Measurements from ENCODE around the gene APP.

APP gene

GRCh38 chr21:25905126-25905525, 265.4 kb downstream of the APP start:
- no peak for DNase-seq (ENCODE audit: extremely low spot score)
- ChIA-PET CTCF (interaction anchor here (1.1 kb wide), 1 partner anchor 9 kb away, joined by 4 read pairs; no protein-coding TSS in a partner anchor), POLR2A (no interaction called here)
- TF ChIP-seq CTCF (IDR thresholded peaks at IDR 0.05; ENCODE audit: control extremely low read depth, extremely low read depth, low read depth, missing control alignments): no peak

- POLR2A ChIA-PET: no interaction called here
- no peak for DNase-seq (ENCODE audit: extremely low spot score)
- CTCF ChIA-PET: interaction anchor here (1.6 kb wide), 1 partner anchor 7 kb away, joined by 3 read pairs; no protein-coding TSS in a partner anchor
- TF ChIP-seq CTCF (IDR thresholded peaks at IDR 0.05; ENCODE audit: control extremely low read depth, extremely low read depth, low read depth, missing control alignments): no peak
Observed at GRCh38 chr21:25904044-25904695, 266.4 kb downstream of the APP start.

DNA sequence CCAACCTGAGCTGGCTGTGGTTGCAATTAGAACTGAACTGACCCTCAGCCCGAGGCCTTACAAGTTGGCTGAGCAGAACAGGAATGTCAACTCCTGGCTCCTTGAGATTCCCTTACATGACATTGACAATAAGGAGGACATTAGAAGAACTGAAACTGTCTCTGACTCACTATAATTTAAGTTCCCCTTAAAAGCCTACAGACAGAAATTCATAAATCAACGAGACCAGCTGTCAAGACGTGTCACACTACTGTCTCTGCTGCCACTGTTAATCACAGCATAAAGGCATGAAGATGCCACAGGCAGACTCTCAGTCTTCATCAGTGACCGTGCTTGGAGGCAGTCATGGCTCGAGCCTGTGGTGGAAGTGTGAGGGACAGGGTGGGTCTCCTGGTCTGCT, 267.0 kb downstream of the APP start:
- no peak for TF ChIP-seq CTCF (IDR thresholded peaks at IDR 0.05; ENCODE audit: control extremely low read depth, extremely low read depth, low read depth, missing control alignments)
- ChIA-PET CTCF (interaction anchor here (1.6 kb wide), 1 partner anchor 8 kb away, joined by 3 read pairs; no protein-coding TSS in a partner anchor), POLR2A (no interaction called here)
- DNase-seq (ENCODE audit: extremely low spot score): no peak

DNA sequence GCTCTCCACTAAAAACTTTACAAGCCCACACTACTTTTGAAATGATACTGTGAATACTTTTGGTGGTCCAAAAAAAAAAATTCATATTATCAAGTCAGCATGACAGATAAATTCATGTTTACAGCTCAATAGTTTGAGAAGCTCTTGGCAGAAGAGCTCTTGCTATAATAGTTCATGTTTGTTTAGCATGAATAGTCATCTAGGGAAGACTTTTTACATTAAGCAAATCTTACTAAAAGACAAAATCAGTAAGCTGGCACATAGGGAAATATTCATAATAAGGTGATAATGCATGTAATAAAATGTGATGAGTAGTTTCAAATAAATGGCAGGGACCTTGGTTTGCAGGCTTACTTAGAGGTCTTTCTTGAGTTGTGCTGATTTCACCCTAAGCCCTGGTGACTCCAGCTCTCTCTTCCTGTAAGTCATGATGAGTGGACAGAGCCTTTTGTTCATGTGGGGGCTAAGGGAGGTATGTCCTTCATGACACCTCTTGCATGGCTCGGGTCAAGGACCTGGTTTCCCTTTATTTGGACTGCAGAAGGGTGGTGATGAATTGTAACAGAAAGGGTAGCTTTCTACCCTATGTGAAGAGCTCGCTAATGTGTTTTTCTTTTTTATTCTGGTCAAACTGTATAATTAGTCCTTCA, 269.1 kb downstream of the APP start:
- DNase-seq (ENCODE audit: extremely low spot score): no peak
- TF ChIP-seq CTCF (IDR thresholded peaks at IDR 0.05; ENCODE audit: control extremely low read depth, extremely low read depth, low read depth, missing control alignments): no peak
- ChIA-PET POLR2A (no interaction called here), CTCF (interaction anchor here (1.0 to 1.7 kb wide), 8 partner anchors 16 to 293 kb away, joined by 3 to 4 read pairs (median 3); no protein-coding TSS in a partner anchor)

- ChIA-PET CTCF (interaction anchor here (1.6 to 1.8 kb wide), 2 partner anchors 9 to 58 kb away, joined by 4 to 5 read pairs; no protein-coding TSS in a partner anchor), POLR2A (no interaction called here)
- TF ChIP-seq CTCF (IDR thresholded peaks at IDR 0.05; ENCODE audit: control extremely low read depth, extremely low read depth, low read depth, missing control alignments): no peak
- no peak for DNase-seq (ENCODE audit: extremely low spot score)
Observed at GRCh38 chr21:25898671-25899070, 271.9 kb downstream of the APP start.

DNA sequence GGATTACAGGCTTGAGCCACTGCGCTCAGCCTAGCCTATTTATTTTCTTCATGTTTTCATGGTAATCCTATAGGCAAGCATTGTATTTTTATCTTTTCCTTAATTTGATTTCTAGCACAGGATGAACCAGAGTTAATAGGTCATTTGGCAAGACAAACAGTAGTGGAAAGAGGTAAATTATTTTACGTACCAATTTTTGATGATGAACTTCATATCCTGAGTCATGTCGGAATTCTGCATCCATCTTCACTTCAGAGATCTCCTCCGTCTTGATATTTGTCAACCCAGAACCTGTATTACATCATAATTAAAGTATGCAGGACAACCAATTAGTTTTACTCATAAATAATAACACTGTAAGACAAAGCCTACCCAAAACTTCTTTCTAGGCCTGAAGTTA, 273.2 kb downstream of the APP start:
- ChIA-PET POLR2A (no interaction called here), CTCF (interaction anchor here (1.4 to 2.2 kb wide), 3 partner anchors 273 to 288 kb away, joined by 4 to 21 read pairs (median 4); partner anchors contain the start of gene APP)
- no peak for DNase-seq (ENCODE audit: extremely low spot score)
- TF ChIP-seq CTCF (IDR thresholded peaks at IDR 0.05; ENCODE audit: control extremely low read depth, extremely low read depth, low read depth, missing control alignments): no peak
